ENCODE measurements around the gene TRERF1.

The TRERF1 gene

GRCh38 chr6:42426191-42426590 is 25.5 kb downstream of the TRERF1 start:
- DNase-seq (ENCODE audit: low read depth, low spot score): no peak

GRCh38 chr6:42424906-42425474 is 26.7 kb downstream of the TRERF1 start:
- DNase-seq (ENCODE audit: low read depth, low spot score): no peak

GRCh38 chr6:42423244-42423643 is 28.5 kb downstream of the TRERF1 start:
- no peak for DNase-seq (ENCODE audit: low read depth, low spot score)

GRCh38 chr6:42420741-42421140 is 31.0 kb downstream of the TRERF1 start:
- DNase-seq (ENCODE audit: low read depth, low spot score): no peak

GRCh38 chr6:42419490-42420280 is 32.0 kb downstream of the TRERF1 start:
- DNase-seq (ENCODE audit: low read depth, low spot score): no peak

GRCh38 chr6:42418724-42419123 is 33.0 kb downstream of the TRERF1 start:
- no peak for DNase-seq (ENCODE audit: low read depth, low spot score)

- DNase-seq (ENCODE audit: low read depth, low spot score): no peak
Observed at GRCh38 chr6:42417641-42418112, 34.0 kb downstream of the TRERF1 start.

- DNase-seq (ENCODE audit: low read depth, low spot score): no peak
Observed at GRCh38 chr6:42411406-42411805, 40.3 kb downstream of the TRERF1 start.

- DNase-seq (ENCODE audit: low read depth, low spot score): no peak
Observed at GRCh38 chr6:42410861-42411260, 40.9 kb downstream of the TRERF1 start.

- DNase-seq (ENCODE audit: low read depth, low spot score): no peak
Observed at GRCh38 chr6:42409581-42409980, 42.1 kb downstream of the TRERF1 start.

- no peak for DNase-seq (ENCODE audit: low read depth, low spot score)
Observed at GRCh38 chr6:42407379-42407778, 44.3 kb downstream of the TRERF1 start.

- peak; percentile 40 for DNase-seq (ENCODE audit: low read depth, low spot score)
Observed at GRCh38 chr6:42406306-42407280, 45.1 kb downstream of the TRERF1 start.

GRCh38 chr6:42405021-42405420 is 46.7 kb downstream of the TRERF1 start:
- no peak for DNase-seq (ENCODE audit: low read depth, low spot score)

GRCh38 chr6:42404484-42404883 is 47.2 kb downstream of the TRERF1 start:
- no peak for DNase-seq (ENCODE audit: low read depth, low spot score)

- no peak for DNase-seq (ENCODE audit: low read depth, low spot score)
Observed at GRCh38 chr6:42403831-42404230, 47.9 kb downstream of the TRERF1 start.

- no peak for DNase-seq (ENCODE audit: low read depth, low spot score)
Observed at GRCh38 chr6:42403421-42403820, 48.3 kb downstream of the TRERF1 start.

GRCh38 chr6:42402184-42402583 is 49.5 kb downstream of the TRERF1 start:
- no peak for DNase-seq (ENCODE audit: low read depth, low spot score)

GRCh38 chr6:42401613-42401951 is 50.1 kb downstream of the TRERF1 start:
- DNase-seq (ENCODE audit: low read depth, low spot score): no peak

- DNase-seq (ENCODE audit: low read depth, low spot score): no peak
Observed at GRCh38 chr6:42400886-42401612, 50.7 kb downstream of the TRERF1 start.

GRCh38 chr6:42400061-42400760 is 51.5 kb downstream of the TRERF1 start:
- no peak for DNase-seq (ENCODE audit: low read depth, low spot score)

- no peak for DNase-seq (ENCODE audit: low read depth, low spot score)
Observed at GRCh38 chr6:42396720-42397119, 55.0 kb downstream of the TRERF1 start.

Data from smooth muscle cell of the brain vasculature (primary cell).